NCI-H446 treated with DMSO at 0.1 percent for 48 hours (cell line): ENCODE data around the gene ZNRF1.
"Not testable (repeated sequence)": the region's sequence is repeated elsewhere in the genome, so short reads cannot be mapped to it uniquely, and the experiment has no call there.

ENCODE experiments used
- DNase-seq: peaks from one replicate; lab custom pipeline; 2025; lab: John Stamatoyannopoulos, UW

The ZNRF1 gene

GRCh38 chr16:75079346-75079926 is 80.6 kb downstream of the ZNRF1 start:
- no peak for DNase-seq

GRCh38 chr16:75080205-75081029 is 81.6 kb downstream of the ZNRF1 start:
- DNase-seq = no peak

DNA sequence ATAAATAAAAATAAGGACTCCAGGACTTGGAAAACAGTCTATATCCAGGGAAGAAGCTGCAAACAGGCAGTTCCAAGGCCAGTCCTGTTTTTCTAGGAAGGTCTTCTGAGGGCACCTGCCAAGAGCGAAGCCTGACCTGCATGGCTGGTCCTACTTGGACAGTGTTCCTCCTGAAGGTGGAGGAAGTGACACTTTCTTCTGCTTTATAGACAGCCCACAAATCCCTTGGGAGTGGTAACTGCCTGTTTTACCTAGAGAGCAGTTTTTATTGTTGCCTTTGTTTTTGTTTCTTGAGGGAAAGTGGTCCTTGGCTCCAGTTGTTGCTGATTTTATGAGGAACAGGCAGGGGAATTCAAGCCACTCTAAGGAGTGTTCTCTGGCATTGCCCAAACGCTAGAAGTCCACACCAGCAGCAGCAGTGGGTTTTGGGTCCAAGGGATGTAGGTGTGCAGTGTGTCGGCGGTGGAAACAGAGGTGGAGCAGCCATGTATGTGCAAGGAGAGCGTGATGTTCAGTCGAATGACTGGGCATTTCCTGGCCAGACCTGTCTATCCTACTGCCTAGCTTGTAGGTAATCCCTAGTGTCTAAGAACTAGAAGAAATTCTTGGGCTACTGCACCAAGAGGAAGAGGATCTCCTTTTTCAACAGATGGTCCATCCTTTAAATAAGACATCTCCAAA is 82.5 kb downstream of the ZNRF1 start:
- DNase-seq = no peak

DNA sequence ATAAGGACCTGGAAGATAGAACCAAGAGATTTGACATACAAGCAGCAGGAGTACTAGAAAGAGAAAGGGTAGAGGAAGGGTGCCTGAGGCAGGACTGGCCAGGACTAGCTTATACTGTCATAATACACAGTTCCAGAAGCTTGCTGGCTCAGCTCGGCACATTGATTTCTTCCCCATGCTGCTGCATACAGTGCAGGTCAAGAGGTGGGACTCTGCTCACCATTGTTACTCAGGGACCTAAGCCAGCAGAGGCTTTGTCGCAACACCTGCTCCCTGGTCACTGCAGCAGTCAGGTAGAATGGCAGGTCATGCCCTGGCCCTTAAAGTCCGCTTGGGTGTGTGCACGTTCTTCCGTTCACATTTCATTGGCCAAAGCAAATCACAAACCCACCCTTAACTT is 85.0 kb downstream of the ZNRF1 start:
- no peak for DNase-seq

DNA sequence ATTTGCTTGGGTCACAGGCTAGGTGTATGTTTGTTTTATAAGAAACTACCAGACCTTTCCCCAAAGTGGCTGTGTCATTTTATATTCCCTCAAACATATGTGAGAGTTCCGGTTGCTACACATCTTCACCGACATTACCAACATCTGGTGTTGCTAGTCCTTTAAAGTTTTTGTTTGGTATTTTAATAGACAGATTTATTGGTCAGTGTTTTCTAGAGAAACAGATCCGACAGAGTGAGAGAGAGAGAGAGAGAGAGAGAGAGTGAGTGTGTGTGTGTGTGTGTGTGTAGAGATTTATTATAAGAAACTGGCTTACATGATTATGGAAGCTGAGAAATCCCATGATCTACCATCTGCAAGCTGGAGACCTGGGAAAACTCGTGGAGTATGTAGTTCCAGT is 86.7 kb downstream of the ZNRF1 start:
- no peak for DNase-seq

DNA sequence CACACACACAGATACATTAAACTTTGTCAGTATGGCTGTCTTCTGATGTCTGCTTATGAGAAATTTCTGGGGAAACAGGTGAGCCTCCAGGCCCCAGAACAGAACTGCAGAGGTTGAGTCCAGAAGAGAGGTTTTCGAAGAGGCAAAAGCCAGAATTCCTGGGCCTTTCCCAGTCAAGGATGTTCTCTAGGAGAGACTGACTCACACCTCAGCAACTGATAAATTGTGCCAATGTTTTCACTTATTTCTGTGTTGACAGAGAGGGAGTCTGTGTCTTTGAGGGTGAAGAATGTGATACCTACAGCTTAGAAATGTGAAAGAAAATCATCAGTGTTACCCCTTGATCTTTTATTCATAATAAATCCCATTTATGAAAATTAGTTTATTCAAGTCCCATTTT is 87.5 kb downstream of the ZNRF1 start:
- no peak for DNase-seq

DNA sequence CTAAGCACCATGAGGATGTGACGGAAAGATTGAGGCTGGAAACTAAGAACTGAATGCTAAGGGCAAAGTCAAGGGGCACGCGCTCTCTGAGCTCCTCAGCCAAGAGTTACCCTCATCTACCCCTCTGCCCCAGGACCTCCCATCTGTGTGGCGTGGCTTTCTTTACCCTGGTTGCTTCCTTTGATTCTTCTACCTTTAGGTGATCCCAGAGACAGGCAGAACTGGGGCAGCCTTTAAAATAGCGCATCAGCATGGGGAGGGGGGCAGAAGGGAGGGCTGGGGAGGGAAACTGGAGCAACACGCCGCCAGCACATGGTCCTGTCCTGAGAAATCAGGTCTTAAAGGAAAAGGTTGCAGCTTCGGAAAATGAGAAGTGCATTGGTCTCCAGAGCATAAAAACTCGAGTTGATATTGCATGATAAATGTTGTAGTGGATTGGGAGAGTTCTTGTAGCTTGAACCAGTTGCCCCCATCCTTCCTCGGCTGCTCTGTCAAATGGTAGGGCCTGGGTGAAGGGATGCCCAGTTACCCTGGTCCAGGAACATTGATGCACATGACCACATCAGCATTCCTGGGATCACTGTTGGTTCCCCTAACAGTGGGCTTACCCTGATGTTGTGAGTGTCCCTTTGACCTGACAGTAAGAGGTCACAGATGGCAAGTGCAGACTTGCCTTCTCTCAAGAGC is 88.0 kb downstream of the ZNRF1 start:
- DNase-seq = no peak

DNA sequence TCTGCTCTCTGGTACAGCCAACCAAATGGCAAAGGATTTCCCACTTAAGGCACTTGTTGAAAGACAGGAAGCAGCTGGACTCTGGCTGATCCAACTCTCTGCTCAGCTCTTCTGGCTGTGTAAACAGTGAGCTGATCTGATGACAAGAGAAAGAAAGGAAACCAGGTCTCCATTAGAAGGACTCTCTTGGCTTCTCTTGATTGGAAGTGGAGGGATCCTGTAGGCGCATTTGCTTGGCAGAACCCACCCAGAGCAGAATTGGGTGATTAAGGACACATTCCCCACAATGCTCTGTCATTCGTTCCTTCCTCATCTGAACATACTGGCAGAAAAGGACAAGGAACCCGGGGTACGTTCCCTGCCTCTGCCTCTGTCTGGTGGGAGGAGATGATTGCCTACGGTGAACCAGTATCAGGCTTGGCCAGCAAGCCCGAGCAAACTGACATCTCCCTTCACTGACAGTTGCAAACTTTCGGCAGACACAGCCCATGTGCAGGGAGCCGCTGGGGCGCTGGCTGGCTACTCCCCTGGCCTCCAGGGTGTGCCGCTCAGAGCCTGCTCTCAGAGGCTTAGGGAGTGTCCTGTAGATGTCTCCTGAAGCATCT is 88.7 kb downstream of the ZNRF1 start:
- DNase-seq = peak; percentile 58

DNA sequence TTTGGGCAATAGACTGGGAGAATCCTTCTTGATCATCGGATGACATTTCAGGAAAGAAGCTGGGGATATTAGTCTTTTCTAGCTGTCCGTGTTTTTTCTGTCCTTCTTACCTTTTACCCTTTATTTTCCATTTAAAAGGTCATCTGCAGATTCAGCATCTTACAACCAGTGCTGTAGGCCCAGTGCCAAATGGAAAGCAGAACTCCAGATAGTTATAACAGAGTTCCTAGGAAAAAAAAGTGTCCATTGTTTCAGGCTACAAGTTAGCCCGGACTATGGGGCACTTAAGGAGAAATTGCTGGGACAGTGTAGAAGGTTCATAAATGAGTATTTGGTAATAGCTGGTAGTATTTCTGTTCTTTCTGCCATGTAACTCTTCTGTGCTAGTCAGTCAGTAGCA is 89.4 kb downstream of the ZNRF1 start:
- DNase-seq = no peak

GRCh38 chr16:75088934-75089333 is 90.1 kb downstream of the ZNRF1 start:
- DNase-seq = no peak

GRCh38 chr16:75089486-75090202 is 90.8 kb downstream of the ZNRF1 start:
- DNase-seq = no peak

GRCh38 chr16:75090899-75091298 is 92.1 kb downstream of the ZNRF1 start:
- not testable (repeated sequence) for DNase-seq

GRCh38 chr16:75091619-75092018 is 92.8 kb downstream of the ZNRF1 start:
- DNase-seq = not testable (repeated sequence)

GRCh38 chr16:75092777-75093176 is 94.0 kb downstream of the ZNRF1 start:
- no peak for DNase-seq

DNA sequence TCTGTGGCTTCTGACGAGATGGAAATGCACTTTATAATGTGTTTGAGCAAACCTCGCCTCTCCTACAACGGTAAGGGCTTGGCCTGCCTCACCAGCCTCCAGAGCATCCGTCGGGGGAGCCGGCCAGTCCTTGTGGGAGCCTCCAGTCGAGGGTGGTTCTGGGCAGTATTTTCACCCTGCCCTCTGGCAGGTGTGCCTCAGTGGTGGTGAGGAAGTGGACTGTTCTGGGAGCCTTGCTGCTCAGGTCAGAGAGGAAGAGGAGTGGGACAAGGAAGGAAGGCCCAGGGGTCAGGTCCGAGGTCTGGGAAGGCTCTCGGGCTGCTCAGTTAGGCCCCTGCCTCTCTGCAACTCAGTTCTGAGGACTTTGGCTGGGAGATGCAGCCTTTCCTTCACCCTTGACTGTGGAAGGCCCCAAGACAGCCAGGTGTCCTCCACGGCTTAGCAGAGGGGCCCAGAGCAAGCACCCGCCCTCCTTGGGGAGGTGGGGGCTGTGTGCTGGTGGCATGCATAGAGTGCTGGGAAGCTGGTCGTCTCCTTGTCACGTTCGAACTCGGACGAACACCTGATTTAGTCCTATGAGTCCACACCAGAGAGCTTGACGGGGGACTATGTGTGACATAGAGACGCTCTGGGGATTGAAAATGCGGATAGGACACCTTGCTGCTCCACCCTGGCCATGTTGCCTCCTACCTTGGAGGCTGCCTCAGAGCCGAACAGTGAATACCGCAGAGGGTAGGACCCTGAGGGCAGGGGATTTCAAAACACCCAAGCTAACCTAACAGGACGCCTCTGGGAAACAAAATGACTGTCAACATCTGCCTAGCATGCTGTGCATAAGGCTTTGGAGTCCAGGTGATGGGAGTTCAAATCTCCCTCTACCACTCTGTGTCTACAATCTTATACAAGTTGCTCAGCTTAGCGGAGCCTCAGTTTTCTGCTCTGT is 95.0 kb downstream of the ZNRF1 start:
- DNase-seq = no peak

- no peak for DNase-seq
Measured at GRCh38 chr16:75095204-75095621, 96.4 kb downstream of the ZNRF1 start.

GRCh38 chr16:75096656-75097055 is 97.8 kb downstream of the ZNRF1 start:
- DNase-seq = no peak

GRCh38 chr16:75097191-75097761 is 98.5 kb downstream of the ZNRF1 start:
- DNase-seq = no peak

DNA sequence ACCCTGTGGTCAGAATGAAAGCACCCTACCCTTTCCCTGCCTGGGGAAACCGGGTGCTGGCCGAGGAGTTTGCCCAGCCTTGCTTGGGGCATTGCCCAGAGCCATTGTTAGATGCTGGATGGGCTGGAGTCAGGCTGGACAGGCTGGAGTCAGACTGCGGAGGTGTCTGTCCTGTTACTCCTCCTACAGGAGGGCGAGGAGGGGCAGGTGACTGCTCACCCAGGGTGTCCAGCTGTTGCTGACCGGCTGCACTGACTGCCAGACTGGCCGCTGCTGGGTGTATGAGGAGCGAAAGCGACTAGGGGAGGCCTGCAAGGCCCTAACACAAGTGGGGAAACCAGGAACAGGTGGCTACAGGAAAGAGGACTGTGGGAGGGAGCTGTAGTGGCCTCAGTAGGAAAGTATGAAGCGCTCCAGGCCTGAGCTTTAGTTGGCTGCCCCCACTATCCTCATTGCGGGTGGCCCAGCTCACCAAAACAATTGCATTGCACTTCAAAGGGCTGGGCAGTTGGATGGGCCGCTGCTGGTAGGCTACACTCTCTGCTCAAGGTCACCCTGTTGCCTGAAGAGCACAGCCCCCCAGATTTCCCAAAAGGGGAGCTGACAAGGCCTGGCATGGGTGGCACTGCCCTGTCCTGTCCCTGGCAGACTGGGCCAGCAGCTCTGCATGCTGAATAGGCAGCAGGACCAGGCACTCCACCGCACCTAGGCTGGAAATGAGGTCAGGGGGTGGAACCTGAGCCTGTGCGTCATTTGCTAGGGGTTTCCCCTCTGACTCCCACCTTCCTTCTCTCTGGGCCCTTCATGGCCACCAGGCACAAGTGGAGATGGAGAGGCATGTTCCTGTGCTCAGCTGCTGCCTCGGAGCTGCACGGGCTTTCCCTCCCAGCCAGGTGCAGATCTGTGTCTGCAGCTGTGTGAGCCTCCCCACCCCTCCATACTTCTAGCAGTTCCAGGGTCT is 99.4 kb downstream of the ZNRF1 start:
- DNase-seq = no peak
